GM23338 (cell line): ENCODE results near the gene SH3BGRL.

Source experiments
- CTCF ChIP-seq, 2 experiments: fragments of 200-600 bp in 1 of 2; sonication (generic) in 1 of 2; conservative IDR thresholded peaks; 2 replicates each; pipeline versions ENCODE4 v1.5.1 to v1.6.1; 2016 to 2017; ENCODE audit warnings: antibody characterized with exemption in 2 of 2, low read depth in 2 of 2, mild to moderate bottlenecking in 2 of 2, moderate library complexity in 1 of 2
- ETS1 ChIP-seq: IDR thresholded peaks from 2 replicates; pipeline ENCODE4 v1.6.1; 2016; ENCODE audit warnings: antibody characterized with exemption
- NANOG ChIP-seq: IDR thresholded peaks from 2 replicates; pipeline ENCODE4 v1.6.1; 2016; ENCODE audit warnings: antibody characterized with exemption, borderline replicate concordance

- TF ChIP-seq CTCF (conservative IDR thresholded peaks at IDR 0.05; ENCODE audit: low read depth in 2 of 2), result no peak
- no peak for TF ChIP-seq NANOG
- TF ChIP-seq ETS1, result no peak
Measured at GRCh38 chrX:81259020-81259713, 57.3 kb downstream of the SH3BGRL start.
